ENCODE data around the gene ZDHHC8. TPM values are rescaled to one million over a fixed set of nuclear protein-coding genes. Genes with fewer than 3 reads are reported as not detected.

Gene ZDHHC8
- total RNA-seq: 9.7 TPM

DNA sequence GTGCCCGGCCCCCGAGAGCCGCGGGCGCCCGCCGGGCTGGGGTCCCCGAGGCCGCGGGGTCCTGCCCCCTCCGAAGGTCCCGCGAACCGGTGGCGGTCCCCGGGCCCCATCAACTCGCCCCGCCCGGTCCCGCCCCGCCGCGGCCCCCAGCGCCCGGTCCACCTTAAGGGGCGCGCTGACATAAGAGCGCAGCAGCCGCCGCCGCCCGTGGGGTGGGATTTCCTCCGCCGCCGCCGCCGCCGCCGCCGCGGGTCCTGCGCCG, at the start of gene ZDHHC8:
ZDHHC8 (plus strand) TSS at position 208 of the 262 bp plus-strand sequence. CDS start 144 bp downstream, outside the sequence.

GRCh38 chr22:20115691-20116375, 15.8 kb upstream of the ZDHHC8 start, which contains the start of gene RANBP1:
RANBP1 (plus strand) TSS chr22:20116104; CDS start chr22:20116185, 81 bp downstream.

DNA sequence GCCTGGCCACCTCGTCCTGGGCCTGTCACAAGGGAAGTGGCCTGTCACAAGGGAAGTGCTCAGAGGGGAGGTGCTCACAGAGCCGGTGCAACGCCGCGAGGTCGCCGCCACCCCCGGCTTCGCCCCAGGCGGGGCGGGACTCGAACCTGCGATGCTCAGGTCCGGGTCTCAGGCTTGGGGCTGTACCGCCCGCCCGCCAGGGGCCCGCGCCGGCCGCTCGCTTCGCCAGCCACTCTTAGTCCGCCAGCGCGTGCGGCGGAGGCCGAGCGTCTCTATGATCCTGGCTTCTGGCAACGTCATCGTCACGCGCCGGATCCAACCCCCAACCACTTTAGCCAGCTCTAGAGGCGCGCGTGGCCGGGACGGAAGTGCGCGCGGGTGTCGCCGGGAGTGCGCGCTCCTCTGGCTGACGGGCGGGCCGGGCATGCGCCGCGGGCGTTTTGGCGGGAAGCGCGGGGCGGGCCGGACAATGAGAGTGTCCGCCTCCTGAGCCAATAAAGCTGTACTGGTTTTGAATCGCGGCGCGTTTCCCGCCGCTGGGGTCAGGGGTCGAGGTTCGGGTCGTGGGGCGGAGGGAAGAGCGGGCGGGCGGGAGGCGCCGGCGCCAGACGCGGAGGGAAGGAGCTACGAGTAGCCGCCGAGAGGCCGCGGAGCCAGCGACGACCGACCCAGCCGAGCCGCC, 14.5 kb upstream of the ZDHHC8 start, which contains the start of gene TRMT2A:
TRMT2A (minus strand) TSS at position 276 of the 682 bp plus-strand sequence. CDS start 320 bp downstream, outside the sequence.

GRCh38 chr22:20150381-20151275, 19.0 kb downstream of the ZDHHC8 start, which contains the start of gene CCDC188:
CCDC188 (minus strand) TSS chr22:20151055; CDS start chr22:20150986, 69 bp downstream.

Small RNAs within 50 kb of the gene (small RNA-seq; reads per million reads assigned to genes)
- gene MIR6816 (ENCODE audit: low replicate concordance) (not detected), gene RF00599 (ENCODE audit: low replicate concordance) (not detected)

Other genes starting within 250 kb of the ZDHHC8 start
- 36.9 TPM for gene COMT, start 190.0 kb upstream of the ZDHHC8 start, total RNA-seq
- gene TXNRD2, start 190.0 kb upstream of the ZDHHC8 start, total RNA-seq: 16.3 TPM
- 105 TPM for gene ARVCF, start 115.0 kb upstream of the ZDHHC8 start, total RNA-seq
- 18.8 TPM for gene TANGO2, start 110.7 kb upstream of the ZDHHC8 start, total RNA-seq
- 75.1 TPM for gene DGCR8, start 51.6 kb upstream of the ZDHHC8 start, total RNA-seq
- gene RANBP1, start 15.7 kb upstream of the ZDHHC8 start, total RNA-seq: 109 TPM
- gene TRMT2A, start 14.6 kb upstream of the ZDHHC8 start, total RNA-seq: 57.6 TPM
- gene CCDC188, start 19.3 kb downstream of the ZDHHC8 start, total RNA-seq: 1.3 TPM
- gene RTN4R, start 136.5 kb downstream of the ZDHHC8 start, total RNA-seq: 14.7 TPM
- gene DGCR6L, start 188.3 kb downstream of the ZDHHC8 start, total RNA-seq: 30.7 TPM

Data from parietal lobe (tissue), 2 donors.